GM23248 (cell line): Measurements from ENCODE around the gene GCLM. TPM values are rescaled to one million over a fixed set of nuclear protein-coding genes. Genes with fewer than 3 reads are reported as not detected.

Source experiments
- DNase-seq: peaks from one replicate; pipeline ENCODE4 v3.0.0-alpha.2; 2015
- H2AFZ ChIP-seq: fragments of 200-600 bp; sonication (generic); 2 replicates; pipeline ENCODE4 v1.6.1; 2016; ENCODE audit warnings: antibody characterized with exemption
- H3F3A ChIP-seq: fragments of 200-600 bp; sonication (generic); 2 replicates; pipeline ENCODE4 v1.6.1; 2016; ENCODE audit warnings: mild to moderate bottlenecking, antibody characterized with exemption, mixed run types; ENCODE audit not compliant: insufficient read depth
- H3K27ac ChIP-seq: fragments of 200-600 bp; sonication (generic); 2 replicates; pipeline ENCODE4 v1.5.1; 2016; ENCODE audit warnings: mild to moderate bottlenecking
- H3K27me3 ChIP-seq: fragments of 200-600 bp; sonication (generic); replicated peaks from 2 replicates; pipeline ENCODE4 v1.6.1; 2016; ENCODE audit warnings: mild to moderate bottlenecking; ENCODE audit not compliant: insufficient read depth
- H3K36me3 ChIP-seq: fragments of 200-600 bp; sonication (generic); 2 replicates; pipeline ENCODE4 v1.6.1; 2016; ENCODE audit warnings: low read depth, mild to moderate bottlenecking
- H3K4me1 ChIP-seq: fragments of 200-600 bp; sonication (generic); 2 replicates; pipeline ENCODE4 v1.6.1; 2016; ENCODE audit warnings: mild to moderate bottlenecking; ENCODE audit not compliant: insufficient read depth
- H3K4me2 ChIP-seq: fragments of 200-600 bp; sonication (generic); one replicate; pipeline ENCODE4 v1.6.1; 2016; ENCODE audit warnings: mild to moderate bottlenecking; ENCODE audit not compliant: unreplicated experiment
- H3K4me3 ChIP-seq: fragments of 200-600 bp; sonication (generic); 2 replicates; pipeline ENCODE4 v1.5.1; 2016; ENCODE audit warnings: mild to moderate bottlenecking
- H3K79me2 ChIP-seq: fragments of 200-600 bp; sonication (generic); 2 replicates; pipeline ENCODE4 v1.6.1; 2016; ENCODE audit warnings: mild to moderate bottlenecking; ENCODE audit not compliant: insufficient read depth
- H3K9ac ChIP-seq: fragments of 200-600 bp; sonication (generic); 2 replicates; pipeline ENCODE4 v1.6.1; 2016; ENCODE audit warnings: mild to moderate bottlenecking
- H3K9me2 ChIP-seq: fragments of 200-600 bp; sonication (generic); 2 replicates; pipeline ENCODE4 v1.6.1; 2016; ENCODE audit warnings: mixed run types, mild to moderate bottlenecking, moderate library complexity; ENCODE audit not compliant: insufficient read depth
- H3K9me3 ChIP-seq: fragments of 200-600 bp; sonication (generic); one replicate; pipeline ENCODE4 v1.6.1; 2017; ENCODE audit warnings: low read depth
- H4K20me1 ChIP-seq: fragments of 200-600 bp; sonication (generic); 2 replicates; pipeline ENCODE4 v1.6.0; 2016; ENCODE audit not compliant: insufficient read depth
- EZH2 ChIP-seq: fragments of 200-600 bp; sonication (generic); IDR thresholded peaks from 2 replicates; pipeline ENCODE4 v1.6.1; 2018; ENCODE audit warnings: antibody characterized with exemption, mild to moderate bottlenecking; ENCODE audit not compliant: insufficient read depth, poor library complexity, severe bottlenecking
- EZH2phosphoT487 ChIP-seq: fragments of 200-600 bp; sonication (generic); IDR thresholded peaks from 2 replicates; pipeline ENCODE4 v1.6.1; 2018; ENCODE audit warnings: antibody characterized with exemption, moderate library complexity, mild to moderate bottlenecking, low read depth; ENCODE audit not compliant: insufficient read depth
- WGBS, 2 experiments: methylation state at CpG; one replicate each; pipeline ENCODE4 v1.1.6; 2015 to 2017; ENCODE audit warnings: low lambda C conversion rate in 2 of 2, low coverage in 1 of 2; ENCODE audit errors: missing lambda C conversion rate in 2 of 2; 5-methylcytosine and 5-hydroxymethylcytosine counted together
- in situ Hi-C: fragments of 300-500 bp; cut with MboI; formaldehyde crosslinking; loops from 2 replicates; pipeline ENCODE4 v1.15.0; 2020
- polyA plus RNA-seq: library from polyadenylated mRNA; unstranded; fragments of >200 nt; fragmentation: Nextera tagmentation; extraction: Ambion mirVana; gene quantifications from 2 replicates; pipeline ENCODE4 v1.2.1, GENCODE V29; 2016
- total RNA-seq: library from RNA; depleted of rRNA; stranded (reverse); fragments of >200 nt; shearing (Covaris generic); gene quantifications from 2 replicates; pipeline ENCODE4 v1.2.3, GENCODE V29; 2014

Gene GCLM
- total and polyA plus RNA-seq, 2 experiments from 2014 or later, result 32.7 to 69.0 TPM

DNA sequence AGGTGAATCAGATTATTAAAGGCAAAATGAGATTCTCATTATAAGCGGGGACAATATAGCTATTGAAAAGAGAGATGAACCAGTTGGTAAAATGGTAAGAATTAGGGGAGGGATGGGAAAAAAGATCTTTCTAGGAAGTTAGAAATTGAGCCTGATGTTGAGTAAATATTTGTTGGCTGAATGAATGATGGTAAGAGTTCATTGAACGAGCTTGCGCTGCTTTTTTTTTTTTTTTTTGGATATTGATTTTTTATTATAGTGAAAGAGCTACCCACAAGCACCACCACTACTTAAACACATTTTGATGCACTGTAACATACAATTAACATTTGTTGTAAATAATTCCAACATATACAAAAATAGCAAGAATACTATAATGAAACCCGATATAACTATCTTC lies 1.1 kb upstream of the GCLM start:
- no peak for TF ChIP-seq EZH2
- TF ChIP-seq EZH2phosphoT487, result no peak
- no peaks in the 10 kb centered on the region for H3K9me2 ChIP-seq
- H3K4me3 ChIP-seq, result no peak overlapping the region
- H2AFZ ChIP-seq, result peak overlapping the region; percentile 87
- H3K9ac ChIP-seq, result no peak overlapping the region
- 69 to 80% methylated on average over 4 of the region's 4 CpGs for WGBS, 2 experiments
- in situ Hi-C loops, result no loop called here
- H3K4me2 ChIP-seq, result peak overlapping the region; percentile 62
- H3K27ac ChIP-seq, result no peak overlapping the region; the same call in 1 of the 2 replicates
- no peaks in the 10 kb centered on the region for H3K9me3 ChIP-seq
- peaks cover 36% of the 10 kb centered on the region for H3K79me2 ChIP-seq
- no peaks in the 10 kb centered on the region for H3K27me3 ChIP-seq
- no peaks in the 10 kb centered on the region for H3K36me3 ChIP-seq
- H3F3A ChIP-seq, result peaks cover 32% of the 10 kb centered on the region
- DNase-seq, result peak; percentile 3
- peaks cover 22% of the 10 kb centered on the region for H3K4me1 ChIP-seq
- H4K20me1 ChIP-seq, result 0 out of 2 replicates have a peak, but pooled peaks cover 5% of the 10 kb centered on the region

DNA sequence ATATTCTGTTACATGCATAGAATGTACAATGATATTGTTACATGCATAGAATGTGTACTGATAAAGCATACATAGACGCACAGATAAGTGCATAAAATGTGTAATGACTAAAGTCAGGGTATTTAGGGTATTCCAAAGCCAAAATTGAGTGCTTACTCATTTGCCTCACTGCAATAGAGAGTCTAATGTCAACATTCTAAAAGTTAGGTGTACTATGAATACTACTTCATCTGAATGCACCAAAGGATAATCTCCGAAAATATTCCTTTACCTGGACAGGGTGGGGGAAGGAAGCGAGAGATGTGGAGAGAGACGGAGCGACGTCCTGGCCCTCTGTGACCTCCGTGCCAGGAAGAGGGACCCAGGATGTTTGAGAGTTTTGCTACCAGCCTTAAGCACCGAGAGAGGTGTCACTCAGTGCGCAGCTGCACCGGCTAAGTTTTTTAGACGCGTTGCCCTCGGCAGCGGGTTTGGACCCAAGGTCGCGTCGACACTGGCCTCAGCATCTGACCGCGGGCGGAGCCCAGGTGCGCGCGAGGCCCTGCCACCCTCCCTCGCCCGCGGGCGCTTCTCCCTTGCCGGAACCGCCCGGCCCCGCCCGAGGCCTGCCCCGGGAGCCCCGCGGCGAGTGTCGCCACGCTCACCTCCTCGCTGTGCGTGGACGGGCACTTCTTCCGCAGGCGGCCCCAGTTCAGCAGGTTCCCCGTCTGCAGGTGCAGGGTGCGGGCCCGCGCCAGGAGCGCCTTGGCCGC lies 660 bp downstream of the GCLM start:
- Histone ChIP-seq H3K9me2 (no peaks in the 10 kb centered on the region), H3K27ac (peak overlapping the region; percentile 53), H3K9ac (peak overlapping the region; percentile 84), H3K9me3 (no peaks in the 10 kb centered on the region), H3K79me2 (peaks cover 53% of the 10 kb centered on the region), H3K4me1 (peaks cover 35% of the 10 kb centered on the region), H3F3A (peaks cover 32% of the 10 kb centered on the region), H3K27me3 (no peaks in the 10 kb centered on the region), H3K36me3 (no peaks in the 10 kb centered on the region), H4K20me1 (0 out of 2 replicates have a peak, but pooled peaks cover 5% of the 10 kb centered on the region), H2AFZ (peak overlapping the region; percentile 44), H3K4me2 (peak overlapping the region; percentile 88), H3K4me3 (peak overlapping the region; percentile 86)
- in situ Hi-C loops, result no loop called here
- peak; percentile 60 for DNase-seq
- TF ChIP-seq EZH2 (no peak), EZH2phosphoT487 (no peak)
- WGBS, 2 experiments, result 1 to 2% methylated on average over 27 to 48 of the region's 49 CpGs

DNA sequence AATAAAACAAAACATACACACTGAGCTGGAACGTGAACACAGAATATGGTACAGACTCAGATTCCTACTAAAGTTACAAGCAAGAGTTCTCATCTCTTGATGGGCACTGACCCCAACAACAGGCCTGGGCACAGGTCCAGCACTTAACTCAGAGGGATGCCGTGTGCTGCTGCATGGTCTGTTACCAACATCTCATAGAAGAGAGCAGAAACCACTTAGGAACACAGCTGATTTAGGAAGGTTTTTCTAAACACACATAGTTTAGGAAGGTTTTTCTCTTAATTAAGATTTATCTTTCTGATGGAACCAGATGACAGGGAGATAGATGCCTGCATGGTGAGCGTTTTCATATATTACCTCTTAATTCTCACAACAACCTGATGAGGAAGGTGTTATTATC lies 1.5 kb downstream of the GCLM start:
- H4K20me1 ChIP-seq, result 0 out of 2 replicates have a peak, but pooled peaks cover 5% of the 10 kb centered on the region
- in situ Hi-C loops, result no loop called here
- peak; percentile 67 for DNase-seq
- peak overlapping the region; percentile 86 for H3K4me3 ChIP-seq
- peak overlapping the region; percentile 88 for H3K4me2 ChIP-seq
- 48 to 50% methylated on average over 3 of the region's 3 CpGs for WGBS, 2 experiments
- H3K79me2 ChIP-seq, result peaks cover 61% of the 10 kb centered on the region
- no peak overlapping the region for H2AFZ ChIP-seq
- no peaks in the 10 kb centered on the region for H3K9me3 ChIP-seq
- H3K27me3 ChIP-seq, result no peaks in the 10 kb centered on the region
- peak overlapping the region; percentile 2; the same call in 1 of the 2 replicates for H3K27ac ChIP-seq
- H3K36me3 ChIP-seq, result 0 out of 2 replicates have a peak, but pooled peaks cover 2% of the 10 kb centered on the region
- no peaks in the 10 kb centered on the region for H3K9me2 ChIP-seq
- H3K4me1 ChIP-seq, result peaks cover 35% of the 10 kb centered on the region
- H3F3A ChIP-seq, result peaks cover 32% of the 10 kb centered on the region
- TF ChIP-seq EZH2, result no peak
- TF ChIP-seq EZH2phosphoT487, result no peak
- H3K9ac ChIP-seq, result peak overlapping the region; percentile 84

DNA sequence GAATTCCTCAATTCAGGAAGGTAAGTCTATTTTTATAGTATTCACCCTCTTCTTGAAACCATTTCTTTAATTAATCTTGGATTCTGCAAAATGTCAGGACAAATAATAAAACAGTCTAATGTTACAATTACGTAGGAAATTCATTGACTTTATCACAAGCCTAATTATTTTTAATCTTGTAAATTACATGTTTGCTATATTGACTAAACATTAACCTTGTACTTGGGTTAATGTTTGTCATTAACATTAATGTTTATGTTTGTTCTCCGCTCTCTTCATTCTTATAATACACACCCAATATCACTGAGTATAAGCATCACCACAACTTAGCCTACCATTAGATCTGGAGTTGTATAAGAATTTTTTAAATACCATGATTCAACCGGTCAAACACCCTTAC lies 2.8 kb downstream of the GCLM start:
- peak overlapping the region; percentile 86 for H3K4me3 ChIP-seq
- peak overlapping the region; percentile 88 for H3K4me2 ChIP-seq
- DNase-seq, result no peak
- no peaks in the 10 kb centered on the region for H3K9me3 ChIP-seq
- H3K27ac ChIP-seq, result peak overlapping the region; percentile 27; the same call in 1 of the 2 replicates
- H3K9ac ChIP-seq, result peak overlapping the region; percentile 84; the same call in 1 of the 2 replicates
- peaks cover 35% of the 10 kb centered on the region for H3K4me1 ChIP-seq
- 0 out of 2 replicates have a peak, but pooled peaks cover 8% of the 10 kb centered on the region for H3K36me3 ChIP-seq
- H3F3A ChIP-seq, result peaks cover 32% of the 10 kb centered on the region
- WGBS, 2 experiments, result 98% methylated on average over 3 of the region's 3 CpGs
- H3K79me2 ChIP-seq, result peaks cover 74% of the 10 kb centered on the region
- 0 out of 2 replicates have a peak, but pooled peaks cover 5% of the 10 kb centered on the region for H4K20me1 ChIP-seq
- no peaks in the 10 kb centered on the region for H3K9me2 ChIP-seq
- in situ Hi-C loops, result no loop called here
- H2AFZ ChIP-seq, result no peak overlapping the region
- H3K27me3 ChIP-seq, result no peaks in the 10 kb centered on the region
- TF ChIP-seq EZH2, result no peak
